Measurements from ENCODE around the gene PAWR.

DNA sequence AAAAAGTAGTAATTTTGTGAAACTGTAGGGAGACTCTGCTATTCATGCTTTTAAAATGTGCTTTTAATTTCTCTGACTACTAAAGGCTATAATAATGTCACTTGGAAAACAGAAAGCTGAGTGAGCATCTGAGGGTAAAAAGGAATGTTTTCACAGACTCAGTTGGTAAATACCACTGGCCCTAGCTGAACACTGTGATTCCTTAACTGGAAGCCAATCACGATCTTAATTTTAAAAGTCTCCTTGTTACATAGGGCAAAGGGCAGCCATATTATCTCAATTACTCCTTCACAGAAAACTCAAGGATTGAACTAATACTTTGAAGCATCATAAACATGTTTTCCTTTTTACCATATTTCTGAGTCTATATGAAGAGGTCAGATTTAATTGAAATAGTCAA is 41.9 kb downstream of the PAWR start:
- TF ChIP-seq, protein P1, sequence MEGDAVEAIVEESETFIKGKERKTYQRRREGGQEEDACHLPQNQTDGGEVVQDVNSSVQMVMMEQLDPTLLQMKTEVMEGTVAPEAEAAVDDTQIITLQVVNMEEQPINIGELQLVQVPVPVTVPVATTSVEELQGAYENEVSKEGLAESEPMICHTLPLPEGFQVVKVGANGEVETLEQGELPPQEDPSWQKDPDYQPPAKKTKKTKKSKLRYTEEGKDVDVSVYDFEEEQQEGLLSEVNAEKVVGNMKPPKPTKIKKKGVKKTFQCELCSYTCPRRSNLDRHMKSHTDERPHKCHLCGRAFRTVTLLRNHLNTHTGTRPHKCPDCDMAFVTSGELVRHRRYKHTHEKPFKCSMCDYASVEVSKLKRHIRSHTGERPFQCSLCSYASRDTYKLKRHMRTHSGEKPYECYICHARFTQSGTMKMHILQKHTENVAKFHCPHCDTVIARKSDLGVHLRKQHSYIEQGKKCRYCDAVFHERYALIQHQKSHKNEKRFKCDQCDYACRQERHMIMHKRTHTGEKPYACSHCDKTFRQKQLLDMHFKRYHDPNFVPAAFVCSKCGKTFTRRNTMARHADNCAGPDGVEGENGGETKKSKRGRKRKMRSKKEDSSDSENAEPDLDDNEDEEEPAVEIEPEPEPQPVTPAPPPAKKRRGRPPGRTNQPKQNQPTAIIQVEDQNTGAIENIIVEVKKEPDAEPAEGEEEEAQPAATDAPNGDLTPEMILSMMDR (IDR thresholded peaks at IDR 0.05): no peak
- no peak for TF ChIP-seq ZFX (IDR thresholded peaks at IDR 0.05; ENCODE audit: borderline replicate concordance)

All from 22Rv1 (cell line).